Measurements from ENCODE around the gene TMEM132D.

Gene TMEM132D

DNA sequence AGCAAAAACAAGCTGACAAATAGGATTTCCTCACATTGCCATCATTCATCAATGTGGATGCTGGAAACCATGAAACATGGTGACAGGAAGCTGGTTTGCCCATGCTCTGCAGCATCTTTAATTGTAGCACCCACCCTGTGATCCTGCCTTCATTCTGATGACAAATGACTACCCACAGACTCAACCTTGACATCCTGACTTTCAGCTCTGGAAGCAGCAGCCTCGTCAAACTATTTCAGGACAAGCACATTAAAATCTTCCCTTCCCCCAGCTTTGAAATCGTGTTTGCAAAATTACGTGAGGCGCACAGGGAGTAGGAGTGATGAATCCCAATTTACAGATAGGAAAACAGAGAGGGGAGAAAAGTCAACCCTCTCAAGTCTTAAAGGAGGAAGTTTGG, 765.0 kb downstream of the TMEM132D start:
- no peak for ATAC-seq
- Mint-ChIP-seq H3K9me3 (no peaks in the 10 kb centered on the region), H3K4me1 (no peaks in the 10 kb centered on the region), H3K27me3 (peaks cover 4% of the 10 kb centered on the region), H3K27ac (no peak overlapping the region), H3K36me3 (no peaks in the 10 kb centered on the region), H3K4me3 (no peak overlapping the region)

DNA sequence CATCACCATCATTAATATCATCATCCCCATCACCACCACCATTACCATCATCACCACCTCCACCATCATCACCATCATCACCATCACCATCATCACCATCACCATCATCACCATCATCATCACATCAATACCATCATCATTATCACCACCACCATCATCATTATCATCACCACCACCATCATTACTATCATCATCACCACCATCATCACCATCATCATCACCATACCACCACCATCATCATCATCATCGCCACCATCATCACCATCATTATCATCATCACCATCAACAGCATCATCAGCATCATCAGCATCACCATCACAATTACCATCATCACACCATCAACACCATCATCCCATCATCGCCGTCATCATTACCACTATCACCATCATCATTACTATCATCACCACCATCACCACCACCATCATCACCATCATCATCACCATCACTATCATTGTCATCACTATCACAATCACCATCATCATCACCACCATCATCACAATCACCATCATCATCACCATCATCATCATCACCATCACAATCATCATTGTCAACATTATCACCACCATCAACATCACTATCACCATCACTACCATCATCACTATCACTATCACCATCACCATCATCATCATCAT, 767.0 kb downstream of the TMEM132D start:
- Mint-ChIP-seq H3K9me3 (no peaks in the 10 kb centered on the region), H3K4me1 (no peaks in the 10 kb centered on the region), H3K27me3 (peaks cover 8% of the 10 kb centered on the region), H3K4me3 (no peak overlapping the region), H3K27ac (no peak overlapping the region), H3K36me3 (no peaks in the 10 kb centered on the region)
- ATAC-seq = no peak

DNA sequence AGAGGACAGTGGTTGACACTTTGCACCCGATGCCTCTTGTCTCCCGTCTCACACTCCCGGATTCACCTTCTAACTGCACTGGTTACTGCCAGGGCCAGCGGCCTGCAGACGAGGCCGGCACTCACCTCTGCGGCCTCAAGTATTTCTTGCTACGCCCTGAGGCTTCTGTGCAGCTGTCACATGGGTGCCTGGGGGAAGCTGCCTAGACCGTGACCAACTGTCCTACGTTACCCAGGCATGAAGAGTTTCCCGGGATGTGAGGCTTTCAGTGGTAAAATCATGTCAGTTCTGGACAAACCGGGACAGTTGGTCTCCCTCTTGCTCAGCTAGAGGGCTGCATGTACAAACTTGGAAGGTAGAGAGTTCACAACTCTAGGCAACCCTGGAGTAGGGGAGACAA, 776.1 kb downstream of the TMEM132D start:
- no peak overlapping the region for H3K27ac Mint-ChIP-seq
- no peak for ATAC-seq
- H3K9me3 Mint-ChIP-seq = peaks cover 8% of the 10 kb centered on the region
- H3K4me1 Mint-ChIP-seq = no peaks in the 10 kb centered on the region
- H3K4me3 Mint-ChIP-seq = no peak overlapping the region
- no peaks in the 10 kb centered on the region for H3K27me3 Mint-ChIP-seq
- H3K36me3 Mint-ChIP-seq = no peaks in the 10 kb centered on the region

DNA sequence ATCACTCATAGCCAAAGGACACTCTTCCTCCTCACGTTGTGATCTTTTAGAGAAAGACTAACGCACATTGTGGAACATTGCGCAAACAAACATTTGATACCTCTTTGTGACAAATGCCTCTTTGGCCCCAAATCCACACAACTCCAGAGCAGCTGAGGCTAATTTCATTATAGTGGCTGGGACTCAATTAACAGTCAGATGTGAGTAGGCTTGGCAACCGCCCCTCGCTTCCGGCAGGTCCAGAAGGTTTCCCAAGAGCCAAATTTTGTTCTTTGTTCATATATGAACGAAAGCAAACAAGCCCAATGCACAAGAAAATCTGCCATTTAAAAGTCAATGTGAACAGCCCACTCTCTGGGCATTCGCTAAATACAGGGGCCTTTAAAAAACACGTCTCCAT, 776.6 kb downstream of the TMEM132D start:
- H3K4me1 Mint-ChIP-seq = no peaks in the 10 kb centered on the region
- no peaks in the 10 kb centered on the region for H3K36me3 Mint-ChIP-seq
- H3K27me3 Mint-ChIP-seq = no peaks in the 10 kb centered on the region
- H3K27ac Mint-ChIP-seq = no peak overlapping the region
- H3K9me3 Mint-ChIP-seq = peaks cover 8% of the 10 kb centered on the region
- no peak for ATAC-seq
- H3K4me3 Mint-ChIP-seq = no peak overlapping the region

DNA sequence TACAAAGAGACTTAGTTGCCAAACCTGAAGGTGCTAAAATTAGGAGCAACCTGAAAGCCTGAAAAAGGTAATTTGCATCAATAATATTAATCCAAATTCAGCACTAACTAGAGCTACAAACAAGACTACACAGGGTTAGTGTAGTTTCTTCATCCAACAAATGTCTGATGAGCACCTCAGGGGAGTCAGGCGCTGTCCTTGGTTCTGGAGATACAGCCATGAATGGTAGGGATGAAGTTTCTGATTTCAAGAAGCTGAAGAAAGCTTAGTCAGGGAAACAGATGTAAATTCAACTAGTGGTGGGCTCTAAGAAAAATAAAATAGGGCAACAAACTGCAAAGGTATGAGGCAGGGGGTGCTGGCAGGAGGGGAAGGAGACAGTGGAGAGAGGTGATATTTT, 784.3 kb downstream of the TMEM132D start:
- no peaks in the 10 kb centered on the region for H3K9me3 Mint-ChIP-seq
- peaks cover 12% of the 10 kb centered on the region for H3K27me3 Mint-ChIP-seq
- no peak for ATAC-seq
- no peaks in the 10 kb centered on the region for H3K4me1 Mint-ChIP-seq
- H3K4me3 Mint-ChIP-seq = no peak overlapping the region
- H3K36me3 Mint-ChIP-seq = no peaks in the 10 kb centered on the region
- H3K27ac Mint-ChIP-seq = no peak overlapping the region

DNA sequence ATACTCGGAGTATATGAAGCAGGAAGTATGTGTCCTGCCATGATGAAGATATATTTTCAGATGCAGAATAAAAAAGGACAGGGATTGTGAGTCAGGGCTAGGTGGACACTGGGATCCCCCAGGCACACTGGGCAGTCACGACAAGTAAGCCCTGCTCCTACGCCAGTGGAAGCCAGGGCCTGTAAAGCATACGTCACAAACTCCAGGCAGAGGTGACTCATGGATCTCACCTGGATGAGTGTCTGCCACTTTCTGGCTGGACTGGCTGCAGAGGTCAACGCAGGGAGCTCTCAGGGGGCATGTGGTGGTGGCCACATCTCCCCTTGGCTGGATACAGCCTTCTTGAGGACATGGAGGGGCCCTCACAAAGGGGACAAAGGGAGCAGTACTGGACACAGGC, 788.3 kb downstream of the TMEM132D start:
- H3K27ac Mint-ChIP-seq = no peak overlapping the region
- ATAC-seq = no peak
- H3K27me3 Mint-ChIP-seq = peaks cover 16% of the 10 kb centered on the region
- H3K36me3 Mint-ChIP-seq = no peaks in the 10 kb centered on the region
- no peaks in the 10 kb centered on the region for H3K9me3 Mint-ChIP-seq
- H3K4me1 Mint-ChIP-seq = no peaks in the 10 kb centered on the region
- H3K4me3 Mint-ChIP-seq = no peak overlapping the region

DNA sequence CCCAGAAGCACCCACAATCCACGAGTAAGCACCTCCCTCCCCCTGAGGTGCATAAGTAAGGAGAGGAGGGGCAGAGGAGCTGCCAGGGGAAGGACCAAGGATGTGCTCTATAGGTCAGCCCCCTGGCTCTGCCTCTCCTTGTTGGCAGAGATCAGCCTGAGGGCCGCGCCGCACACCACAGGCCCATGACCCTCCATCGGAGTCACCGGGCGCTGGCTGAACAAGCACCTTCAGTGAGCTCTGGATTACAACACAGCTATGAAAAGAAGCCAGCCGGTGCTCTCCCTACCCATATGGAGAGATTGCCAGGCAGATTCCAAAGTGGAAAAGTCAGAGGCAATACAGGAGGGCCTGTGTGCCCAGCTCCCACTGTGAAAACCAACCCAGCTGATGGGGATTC, 793.2 kb downstream of the TMEM132D start:
- H3K27ac Mint-ChIP-seq = no peak overlapping the region
- no peaks in the 10 kb centered on the region for H3K36me3 Mint-ChIP-seq
- ATAC-seq = no peak
- H3K27me3 Mint-ChIP-seq = peaks cover 14% of the 10 kb centered on the region
- no peak overlapping the region for H3K4me3 Mint-ChIP-seq
- H3K4me1 Mint-ChIP-seq = no peaks in the 10 kb centered on the region
- H3K9me3 Mint-ChIP-seq = peaks cover 9% of the 10 kb centered on the region

DNA sequence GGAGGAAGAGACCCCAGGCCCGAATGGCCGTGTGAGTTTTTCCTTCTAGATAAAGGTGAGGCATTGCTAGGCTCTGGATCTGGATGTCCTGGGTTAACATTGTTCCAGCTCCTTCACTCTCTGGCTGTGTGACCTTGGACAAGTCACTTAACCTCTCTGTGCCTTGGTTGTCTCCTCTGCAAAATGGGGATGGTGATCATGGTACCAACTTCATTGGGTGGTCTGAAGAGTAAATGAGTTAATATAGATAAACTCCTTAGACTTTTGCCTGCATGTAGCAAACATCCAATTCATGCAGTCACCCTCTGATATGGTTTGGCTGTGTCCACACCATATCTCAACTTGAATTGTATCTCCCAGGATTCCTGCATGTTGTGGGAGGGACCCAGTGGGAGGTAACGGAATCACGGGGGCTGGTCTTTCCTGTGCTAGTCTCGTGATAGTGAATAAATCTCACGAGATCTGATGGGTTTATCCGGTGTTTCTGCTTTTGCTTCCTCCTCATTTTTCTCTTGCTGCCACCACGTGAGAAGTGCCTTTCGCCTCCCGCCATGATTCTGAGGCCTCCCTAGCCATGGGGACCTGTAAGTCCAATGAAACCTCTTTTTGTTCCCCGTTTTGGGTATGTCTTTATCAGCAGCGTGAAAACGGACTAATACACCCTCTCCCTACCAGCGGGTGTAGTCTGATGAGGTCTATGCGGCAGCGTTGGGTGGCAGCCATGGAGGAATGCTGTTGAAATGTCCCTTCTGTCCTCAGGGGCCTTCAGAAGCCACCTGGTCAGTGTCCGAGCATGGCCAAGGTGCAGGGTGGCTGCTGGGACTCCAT, 794.4 kb downstream of the TMEM132D start:
- no peak for ATAC-seq
- Mint-ChIP-seq H3K9me3 (peaks cover 9% of the 10 kb centered on the region), H3K27me3 (peaks cover 2% of the 10 kb centered on the region)

DNA sequence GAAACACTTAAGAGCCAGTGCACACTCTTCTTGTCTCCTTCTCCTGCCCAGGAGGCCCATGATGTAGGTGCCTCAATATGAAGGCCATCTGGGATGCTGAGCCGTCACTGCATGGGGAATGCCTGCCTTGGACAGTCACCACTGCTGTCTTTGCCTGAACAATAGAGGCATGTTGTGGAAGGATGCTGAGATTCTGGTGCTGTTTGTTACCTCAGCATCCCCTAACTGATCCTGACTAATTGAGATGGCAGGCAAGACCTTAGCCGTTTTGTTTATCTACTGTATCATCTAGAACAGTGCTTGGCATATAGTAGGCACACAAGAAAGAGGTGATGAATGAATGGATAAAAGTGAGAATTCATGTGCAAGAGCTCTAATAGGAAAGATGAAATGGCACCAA, 797.1 kb downstream of the TMEM132D start:
- H3K4me1 Mint-ChIP-seq = no peaks in the 10 kb centered on the region
- H3K4me3 Mint-ChIP-seq = no peak overlapping the region
- no peak overlapping the region for H3K27ac Mint-ChIP-seq
- ATAC-seq = no peak
- no peaks in the 10 kb centered on the region for H3K27me3 Mint-ChIP-seq
- peaks cover 12% of the 10 kb centered on the region for H3K9me3 Mint-ChIP-seq
- no peaks in the 10 kb centered on the region for H3K36me3 Mint-ChIP-seq

More for the DNA sequence above, 794.4 kb downstream of the TMEM132D start:
- no peaks in the 10 kb centered on the region for H3K4me1 Mint-ChIP-seq
- H3K4me3 Mint-ChIP-seq = no peak overlapping the region
- H3K27ac Mint-ChIP-seq = no peak overlapping the region
- no peaks in the 10 kb centered on the region for H3K36me3 Mint-ChIP-seq

DNA sequence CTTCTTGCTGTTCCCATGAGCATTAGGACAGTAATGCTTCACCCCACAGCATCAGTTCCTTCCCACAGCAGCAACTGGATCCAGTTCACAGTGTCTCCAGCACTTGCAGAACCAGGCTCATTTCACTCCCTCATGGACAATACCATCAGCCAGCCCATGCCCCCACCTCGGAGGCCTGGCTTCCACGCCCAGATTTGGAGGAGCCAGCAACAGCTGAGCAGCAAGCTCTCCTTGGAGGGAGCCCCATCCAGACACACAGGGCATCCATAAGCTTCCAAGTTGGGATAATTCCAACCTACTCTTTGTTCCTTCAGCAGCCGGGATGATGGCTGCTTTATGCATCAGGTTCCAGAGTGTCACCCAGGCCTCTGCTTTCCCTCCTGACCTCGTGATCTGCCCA, 800.6 kb downstream of the TMEM132D start:
- Mint-ChIP-seq H3K4me3 (no peak overlapping the region), H3K27ac (no peak overlapping the region), H3K9me3 (peaks cover 15% of the 10 kb centered on the region), H3K27me3 (no peaks in the 10 kb centered on the region), H3K4me1 (no peaks in the 10 kb centered on the region), H3K36me3 (no peaks in the 10 kb centered on the region)
- ATAC-seq = no peak

DNA sequence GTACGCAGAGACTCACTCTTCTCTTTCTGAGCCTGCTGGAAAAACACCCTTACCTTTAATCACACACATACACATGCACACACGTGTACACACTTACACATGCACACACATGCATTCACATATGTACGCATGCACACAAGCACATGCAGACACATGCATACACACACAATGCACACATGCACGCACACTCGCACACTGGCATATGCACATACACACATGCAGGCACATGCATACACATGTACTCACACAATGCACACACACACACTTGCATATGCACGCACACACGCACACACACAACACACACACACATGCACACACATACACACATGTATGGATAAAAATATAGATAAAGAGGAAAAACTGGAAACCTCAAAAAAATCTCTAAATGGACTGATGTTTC, 801.6 kb downstream of the TMEM132D start:
- ATAC-seq = no peak
- no peaks in the 10 kb centered on the region for H3K36me3 Mint-ChIP-seq
- no peak overlapping the region for H3K4me3 Mint-ChIP-seq
- no peak overlapping the region for H3K27ac Mint-ChIP-seq
- H3K27me3 Mint-ChIP-seq = no peaks in the 10 kb centered on the region
- H3K9me3 Mint-ChIP-seq = peaks cover 15% of the 10 kb centered on the region
- no peaks in the 10 kb centered on the region for H3K4me1 Mint-ChIP-seq

DNA sequence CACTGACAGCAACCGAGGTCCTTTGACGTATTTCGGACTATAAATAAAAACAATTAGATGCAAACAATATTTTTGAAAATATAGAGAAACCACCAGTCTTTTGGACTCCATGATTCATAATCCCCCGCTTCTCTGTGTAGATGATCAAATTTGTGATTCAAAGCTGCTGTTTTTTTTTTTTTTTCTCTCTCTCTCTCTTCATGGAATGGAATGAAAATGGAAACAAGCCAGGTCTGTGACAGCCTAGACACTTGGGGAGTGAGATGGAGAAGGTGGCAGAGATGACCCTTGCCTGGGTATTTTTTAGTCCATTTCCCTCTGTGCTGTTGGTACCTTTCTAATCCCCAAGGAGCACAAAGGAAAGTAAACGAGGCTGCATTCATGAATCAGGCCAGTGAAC, 802.0 kb downstream of the TMEM132D start:
- no peaks in the 10 kb centered on the region for H3K27me3 Mint-ChIP-seq
- H3K4me1 Mint-ChIP-seq = no peaks in the 10 kb centered on the region
- H3K9me3 Mint-ChIP-seq = peaks cover 13% of the 10 kb centered on the region
- no peak overlapping the region for H3K27ac Mint-ChIP-seq
- H3K4me3 Mint-ChIP-seq = no peak overlapping the region
- H3K36me3 Mint-ChIP-seq = no peaks in the 10 kb centered on the region
- no peak for ATAC-seq

DNA sequence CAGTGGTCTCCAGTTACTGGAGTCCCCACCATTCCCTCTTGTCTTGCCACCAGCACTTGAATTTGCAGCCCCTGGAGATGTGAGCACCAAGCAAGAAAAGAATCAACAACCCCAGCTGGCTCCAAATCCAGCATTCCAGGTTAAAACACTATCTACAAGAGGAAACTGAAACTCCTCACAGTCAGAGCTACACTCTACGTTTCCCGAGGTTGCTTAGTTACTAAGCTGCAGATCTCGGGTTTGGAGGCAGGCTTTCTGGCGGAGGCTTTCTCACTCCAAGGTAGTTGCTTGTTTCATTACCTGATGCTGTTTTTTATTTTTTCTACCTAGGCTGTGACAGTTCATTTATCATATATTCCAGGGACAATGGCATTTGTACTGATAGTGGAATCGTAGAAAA, 802.4 kb downstream of the TMEM132D start:
- ATAC-seq = no peak
- Mint-ChIP-seq H3K4me3 (no peak overlapping the region), H3K4me1 (no peaks in the 10 kb centered on the region), H3K27me3 (no peaks in the 10 kb centered on the region), H3K9me3 (peaks cover 9% of the 10 kb centered on the region), H3K36me3 (no peaks in the 10 kb centered on the region), H3K27ac (no peak overlapping the region)

DNA sequence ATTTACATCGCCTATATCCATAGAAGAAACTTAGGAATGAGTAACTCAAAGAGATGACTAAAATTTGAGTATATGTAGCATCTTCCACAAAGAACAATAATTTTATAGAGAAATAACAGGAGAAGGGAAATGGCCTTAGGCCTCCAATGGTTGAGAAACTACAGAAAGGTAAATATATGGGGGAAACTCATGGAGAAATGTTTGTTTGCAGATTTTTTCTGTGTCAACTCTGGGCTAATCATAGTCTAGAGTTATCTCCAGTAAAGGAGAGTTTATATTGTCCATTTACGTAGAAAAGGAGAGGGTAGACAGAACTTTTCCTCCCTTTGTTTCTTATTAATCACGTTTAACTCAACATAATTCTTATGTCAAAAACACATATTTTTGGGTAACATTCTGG, 806.4 kb downstream of the TMEM132D start:
- Mint-ChIP-seq H3K27me3 (no peaks in the 10 kb centered on the region), H3K36me3 (no peaks in the 10 kb centered on the region), H3K9me3 (peaks cover 8% of the 10 kb centered on the region), H3K27ac (no peak overlapping the region), H3K4me1 (no peaks in the 10 kb centered on the region), H3K4me3 (no peak overlapping the region)
- ATAC-seq = no peak

DNA sequence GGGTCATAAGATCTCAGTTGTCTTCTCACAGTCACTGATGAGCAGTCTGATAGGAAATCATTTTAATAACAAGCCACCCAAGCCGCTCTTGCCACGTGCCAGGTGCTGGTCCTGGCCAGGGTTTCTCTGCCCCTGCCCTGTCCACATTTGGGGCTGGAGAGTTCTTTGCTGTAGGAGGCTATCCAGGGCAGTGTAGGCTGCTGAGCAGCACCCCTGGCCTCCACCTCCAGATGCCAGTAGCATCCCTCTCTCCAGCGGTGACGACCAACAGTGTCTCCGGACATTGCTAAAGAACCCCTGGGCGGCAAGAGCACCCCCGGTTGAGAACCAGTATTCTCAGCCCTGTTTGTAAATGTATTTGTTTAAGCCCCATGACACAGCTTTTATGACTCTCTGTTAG, 806.9 kb downstream of the TMEM132D start:
- H3K9me3 Mint-ChIP-seq = peaks cover 5% of the 10 kb centered on the region
- no peak overlapping the region for H3K4me3 Mint-ChIP-seq
- no peaks in the 10 kb centered on the region for H3K27me3 Mint-ChIP-seq
- no peak overlapping the region for H3K27ac Mint-ChIP-seq
- no peaks in the 10 kb centered on the region for H3K4me1 Mint-ChIP-seq
- H3K36me3 Mint-ChIP-seq = no peaks in the 10 kb centered on the region
- ATAC-seq = peak; percentile 31

DNA sequence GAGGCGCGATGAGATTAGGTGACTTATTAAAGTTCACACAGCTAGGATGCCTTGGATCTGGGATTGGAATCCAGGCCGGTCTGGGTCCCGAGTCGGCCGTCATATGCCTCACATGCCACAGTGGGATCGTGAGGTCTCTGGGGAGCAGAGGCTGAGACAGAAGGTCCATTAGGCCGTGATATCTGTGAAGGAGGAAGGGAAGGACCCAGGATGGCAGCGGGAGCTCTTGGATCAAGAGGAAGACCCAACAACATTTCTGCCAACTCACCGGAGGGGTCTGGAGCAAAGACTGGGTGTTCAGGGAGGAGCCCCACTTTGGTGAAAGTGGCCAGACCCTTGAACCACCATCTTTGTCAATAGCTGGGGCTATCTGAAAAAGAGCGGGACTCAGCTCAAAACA, 807.6 kb downstream of the TMEM132D start:
- ATAC-seq = no peak
- H3K4me3 Mint-ChIP-seq = no peak overlapping the region
- no peak overlapping the region for H3K27ac Mint-ChIP-seq
- no peaks in the 10 kb centered on the region for H3K27me3 Mint-ChIP-seq
- H3K36me3 Mint-ChIP-seq = no peaks in the 10 kb centered on the region
- peaks cover 3% of the 10 kb centered on the region for H3K9me3 Mint-ChIP-seq
- no peaks in the 10 kb centered on the region for H3K4me1 Mint-ChIP-seq
